RWPE2 (cell line): ENCODE data around the gene NAALADL2.
"Not testable (repeated sequence)": the region's sequence is repeated elsewhere in the genome, so short reads cannot be mapped to it uniquely, and the experiment has no call there.

Experiments used
- ATAC-seq: fragments of 200-7000 bp; cut with Tn5 transposase; 3 replicates; pipeline ENCODE4 v1.9.1; 2021; ENCODE audit warnings: low read depth
- DNase-seq: peaks from one replicate; pipeline ENCODE4 v3.0.0-alpha.2; 2020; ENCODE audit warnings: low spot score
- H3K27ac ChIP-seq: fragments of 450-650 bp; 2 replicates; pipeline ENCODE4 v1.5.1; 2017; ENCODE audit warnings: mild to moderate bottlenecking; ENCODE audit not compliant: poor library complexity, severe bottlenecking
- H3K27me3 ChIP-seq: fragments of 250-450 bp; sonication (Bioruptor Pico); 2 replicates; pipeline ENCODE4 v1.5.1; 2021; ENCODE audit warnings: mild to moderate bottlenecking, moderate library complexity; ENCODE audit not compliant: insufficient read depth, poor library complexity, severe bottlenecking
- H3K36me3 ChIP-seq: fragments of 250-450 bp; sonication (Bioruptor Pico); 2 replicates; pipeline ENCODE4 v1.5.1; 2020; ENCODE audit warnings: low read depth, mild to moderate bottlenecking, moderate library complexity
- H3K4me1 ChIP-seq: fragments of 250-450 bp; sonication (Bioruptor Pico); 2 replicates; pipeline ENCODE4 v1.5.1; 2021; ENCODE audit warnings: mild to moderate bottlenecking, moderate library complexity; ENCODE audit not compliant: insufficient read depth, poor library complexity, severe bottlenecking
- H3K4me3 ChIP-seq: fragments of 250-450 bp; sonication (Bioruptor Pico); 2 replicates; pipeline ENCODE4 v1.5.1; 2021; ENCODE audit warnings: mild to moderate bottlenecking, moderate library complexity; ENCODE audit not compliant: severe bottlenecking
- H3K9me3 ChIP-seq: fragments of 250-450 bp; sonication (Bioruptor Pico); 2 replicates; pipeline ENCODE4 v1.5.1; 2021; ENCODE audit warnings: mild to moderate bottlenecking, moderate library complexity; ENCODE audit not compliant: severe bottlenecking
- CTCF ChIP-seq: fragments of 450-650 bp; IDR thresholded peaks from one replicate; pipeline ENCODE4 v1.5.1; 2017; ENCODE audit warnings: mild to moderate bottlenecking, moderate library complexity; ENCODE audit not compliant: poor library complexity, severe bottlenecking

The NAALADL2 gene

DNA sequence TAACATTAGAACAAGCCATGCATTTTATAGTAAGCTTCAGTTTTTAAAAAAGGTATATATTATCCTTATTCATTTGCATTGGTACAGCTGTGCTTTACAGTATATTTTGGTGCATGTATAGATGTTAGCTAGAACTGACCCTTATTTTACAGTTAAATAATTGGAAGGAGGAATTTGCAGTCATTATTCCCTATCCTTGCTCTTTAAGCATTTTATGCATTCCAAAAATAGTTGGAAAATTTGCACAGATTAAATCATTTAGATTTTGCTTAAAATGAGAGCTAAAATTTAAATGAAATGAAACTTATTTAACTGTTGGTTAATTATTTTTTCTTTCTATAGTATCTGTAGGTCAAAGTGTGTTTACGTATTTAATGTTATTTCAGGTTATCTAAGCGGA is 667.1 kb downstream of the NAALADL2 start:
- no peaks in the 10 kb centered on the region for H3K27me3 ChIP-seq
- no peak for TF ChIP-seq CTCF
- no peaks in the 10 kb centered on the region for H3K36me3 ChIP-seq
- no peak overlapping the region for H3K27ac ChIP-seq
- H3K9me3 ChIP-seq, result no peaks in the 10 kb centered on the region
- H3K4me3 ChIP-seq, result peak overlapping the region; percentile 15
- H3K4me1 ChIP-seq, result no peaks in the 10 kb centered on the region
- no peak for ATAC-seq
- DNase-seq, result no peak

DNA sequence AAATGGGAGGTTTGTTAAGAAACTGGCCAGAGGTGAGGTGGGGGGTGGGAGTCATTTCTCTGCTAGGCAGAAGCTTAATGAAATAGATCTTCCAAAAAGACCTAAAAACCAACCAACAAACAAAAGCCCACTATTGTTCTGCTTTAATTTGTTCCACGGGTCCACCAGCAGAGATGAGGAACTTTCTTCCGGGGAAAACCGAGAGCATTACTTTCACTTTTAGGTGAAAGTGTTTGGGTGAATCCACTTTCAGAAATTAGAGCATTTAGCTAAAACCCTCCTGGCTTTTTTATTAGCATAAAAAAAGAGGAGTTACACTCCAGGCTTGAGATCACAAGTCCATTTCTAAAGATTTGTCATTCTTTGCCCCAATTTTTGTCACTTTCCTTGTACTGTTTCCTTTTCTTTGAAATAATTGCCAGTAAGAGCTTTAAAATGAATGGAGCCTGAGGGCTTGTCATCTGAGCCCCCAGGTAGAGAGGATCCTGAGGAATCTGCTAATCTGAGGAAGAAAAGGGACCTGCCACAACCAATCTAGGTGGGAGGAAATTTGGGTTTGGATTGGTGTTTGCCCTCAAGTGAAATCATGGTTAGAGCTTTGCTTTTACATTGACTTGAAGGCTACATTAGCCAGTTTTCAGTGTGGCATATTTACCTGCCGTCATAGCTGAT is 667.6 kb downstream of the NAALADL2 start:
- Histone ChIP-seq H3K9me3 (no peaks in the 10 kb centered on the region), H3K4me3 (peak overlapping the region; percentile 15), H3K27ac (no peak overlapping the region), H3K36me3 (no peaks in the 10 kb centered on the region), H3K27me3 (no peaks in the 10 kb centered on the region), H3K4me1 (no peaks in the 10 kb centered on the region)
- ATAC-seq (no peak), DNase-seq (no peak)
- no peak for TF ChIP-seq CTCF

GRCh38 chr3:175528693-175529092 is 669.6 kb downstream of the NAALADL2 start:
- not testable (repeated sequence) for ATAC-seq

GRCh38 chr3:175535351-175535750 is 676.2 kb downstream of the NAALADL2 start:
- no peak for TF ChIP-seq CTCF
- H3K4me3 ChIP-seq, result no peak overlapping the region
- H3K36me3 ChIP-seq, result no peaks in the 10 kb centered on the region
- no peaks in the 10 kb centered on the region for H3K27me3 ChIP-seq
- DNase-seq (no peak), ATAC-seq (no peak)
- no peaks in the 10 kb centered on the region for H3K9me3 ChIP-seq
- H3K4me1 ChIP-seq, result no peaks in the 10 kb centered on the region
- no peak overlapping the region for H3K27ac ChIP-seq

More at GRCh38 chr3:175528693-175529092, 669.6 kb downstream of the NAALADL2 start:
- not testable (repeated sequence) for H3K4me3 ChIP-seq, H3K9me3 ChIP-seq, H3K27ac ChIP-seq, DNase-seq, H3K4me1 ChIP-seq, H3K36me3 ChIP-seq, H3K27me3 ChIP-seq

DNA sequence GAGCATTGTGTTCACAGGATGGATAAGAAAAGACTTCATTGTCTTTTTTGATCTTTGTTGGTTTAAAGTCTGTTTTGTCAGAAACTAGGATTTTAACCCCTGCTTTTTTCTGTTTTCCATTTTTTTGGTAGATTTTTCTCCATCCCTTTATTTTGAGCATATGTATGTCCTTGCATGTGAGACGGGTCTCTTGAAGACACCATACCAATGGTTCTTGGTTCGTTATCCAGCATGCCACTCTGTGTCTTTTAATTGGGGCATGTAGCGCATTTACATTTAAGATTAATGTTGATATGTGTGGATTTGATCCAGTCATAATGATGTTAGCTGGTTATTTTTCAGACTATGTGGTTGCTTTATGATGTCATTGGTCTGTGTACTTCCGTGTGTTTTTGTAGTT is 687.0 kb downstream of the NAALADL2 start:
- no peaks in the 10 kb centered on the region for H3K36me3 ChIP-seq
- TF ChIP-seq CTCF, result no peak
- no peaks in the 10 kb centered on the region for H3K9me3 ChIP-seq
- no peaks in the 10 kb centered on the region for H3K27me3 ChIP-seq
- ATAC-seq (no peak), DNase-seq (no peak)
- H3K27ac ChIP-seq, result no peak overlapping the region
- no peak overlapping the region for H3K4me3 ChIP-seq
- H3K4me1 ChIP-seq, result no peaks in the 10 kb centered on the region
